Activated naive CD4-positive, alpha-beta T cell treated with anti-CD3 and anti-CD28 coated beads, Interleukin-2, amount 50 U/mL, for 24 hours (primary cell): ENCODE measurements around the gene SLC35E3.

Source experiments
- H3K27ac Mint-ChIP-seq: one replicate; pipeline ENCODE4 v1.8.0; 2021; ENCODE audit warnings: mild to moderate bottlenecking, mixed read lengths
- H3K27me3 Mint-ChIP-seq: one replicate; pipeline ENCODE4 v1.8.0; 2021; ENCODE audit warnings: mixed read lengths
- H3K36me3 Mint-ChIP-seq: one replicate; pipeline ENCODE4 v1.8.0; 2021; ENCODE audit warnings: mixed read lengths
- H3K4me1 Mint-ChIP-seq: one replicate; pipeline ENCODE4 v1.8.0; 2021; ENCODE audit warnings: mixed read lengths
- H3K4me3 Mint-ChIP-seq: one replicate; pipeline ENCODE4 v1.8.0; 2021; ENCODE audit warnings: mild to moderate bottlenecking, mixed read lengths
- H3K9me3 Mint-ChIP-seq: one replicate; pipeline ENCODE4 v1.8.0; 2021; ENCODE audit warnings: mixed read lengths

Gene SLC35E3

GRCh38 chr12:68785358-68785757, 39.4 kb downstream of the SLC35E3 start:
- Mint-ChIP-seq H3K27me3 (no peaks in the 10 kb centered on the region), H3K4me3 (no peak overlapping the region), H3K4me1 (no peaks in the 10 kb centered on the region), H3K9me3 (no peaks in the 10 kb centered on the region), H3K36me3 (peaks cover 5% of the 10 kb centered on the region), H3K27ac (no peak overlapping the region)

- H3K4me1 Mint-ChIP-seq: no peaks in the 10 kb centered on the region
- H3K27ac Mint-ChIP-seq: no peak overlapping the region
- H3K36me3 Mint-ChIP-seq: peaks cover 5% of the 10 kb centered on the region
- H3K9me3 Mint-ChIP-seq: no peaks in the 10 kb centered on the region
- H3K27me3 Mint-ChIP-seq: no peaks in the 10 kb centered on the region
- H3K4me3 Mint-ChIP-seq: no peak overlapping the region
Measured at GRCh38 chr12:68785823-68786222, 39.8 kb downstream of the SLC35E3 start.

- no peaks in the 10 kb centered on the region for H3K4me1 Mint-ChIP-seq
- H3K27ac Mint-ChIP-seq: no peak overlapping the region
- no peak overlapping the region for H3K4me3 Mint-ChIP-seq
- H3K27me3 Mint-ChIP-seq: no peaks in the 10 kb centered on the region
- peaks cover 3% of the 10 kb centered on the region for H3K36me3 Mint-ChIP-seq
- no peaks in the 10 kb centered on the region for H3K9me3 Mint-ChIP-seq
Measured at GRCh38 chr12:68786929-68787328, 41.0 kb downstream of the SLC35E3 start.

- H3K4me1 Mint-ChIP-seq: no peaks in the 10 kb centered on the region
- H3K27me3 Mint-ChIP-seq: no peaks in the 10 kb centered on the region
- H3K27ac Mint-ChIP-seq: no peak overlapping the region
Measured at GRCh38 chr12:68788554-68789143, 42.7 kb downstream of the SLC35E3 start.

GRCh38 chr12:68789144-68789878, 43.3 kb downstream of the SLC35E3 start:
- H3K4me3 Mint-ChIP-seq: no peak overlapping the region
- no peaks in the 10 kb centered on the region for H3K9me3 Mint-ChIP-seq
- no peaks in the 10 kb centered on the region for H3K36me3 Mint-ChIP-seq
- H3K27ac Mint-ChIP-seq: no peak overlapping the region
- no peaks in the 10 kb centered on the region for H3K27me3 Mint-ChIP-seq
- no peaks in the 10 kb centered on the region for H3K4me1 Mint-ChIP-seq

More at GRCh38 chr12:68788554-68789143, 42.7 kb downstream of the SLC35E3 start:
- Mint-ChIP-seq H3K36me3 (no peaks in the 10 kb centered on the region), H3K4me3 (no peak overlapping the region), H3K9me3 (no peaks in the 10 kb centered on the region)

- Mint-ChIP-seq H3K4me3 (no peak overlapping the region), H3K27ac (no peak overlapping the region), H3K4me1 (no peaks in the 10 kb centered on the region), H3K36me3 (no peaks in the 10 kb centered on the region), H3K27me3 (no peaks in the 10 kb centered on the region), H3K9me3 (no peaks in the 10 kb centered on the region)
Measured at GRCh38 chr12:68790081-68790951, 44.3 kb downstream of the SLC35E3 start.

- H3K4me3 Mint-ChIP-seq: no peak overlapping the region
- no peaks in the 10 kb centered on the region for H3K4me1 Mint-ChIP-seq
- no peak overlapping the region for H3K27ac Mint-ChIP-seq
- H3K27me3 Mint-ChIP-seq: no peaks in the 10 kb centered on the region
- H3K9me3 Mint-ChIP-seq: no peaks in the 10 kb centered on the region
- H3K36me3 Mint-ChIP-seq: no peaks in the 10 kb centered on the region
Measured at GRCh38 chr12:68790952-68791234, 44.9 kb downstream of the SLC35E3 start.

GRCh38 chr12:68791897-68792481, 46.0 kb downstream of the SLC35E3 start:
- H3K36me3 Mint-ChIP-seq: no peaks in the 10 kb centered on the region

GRCh38 chr12:68792952-68793351, 47.0 kb downstream of the SLC35E3 start:
- Mint-ChIP-seq H3K9me3 (no peaks in the 10 kb centered on the region), H3K36me3 (no peaks in the 10 kb centered on the region), H3K4me3 (no peak overlapping the region), H3K4me1 (no peaks in the 10 kb centered on the region), H3K27me3 (no peaks in the 10 kb centered on the region), H3K27ac (no peak overlapping the region)

More at GRCh38 chr12:68791897-68792481, 46.0 kb downstream of the SLC35E3 start:
- no peaks in the 10 kb centered on the region for H3K4me1 Mint-ChIP-seq
- H3K4me3 Mint-ChIP-seq: no peak overlapping the region
- H3K27ac Mint-ChIP-seq: no peak overlapping the region
- H3K9me3 Mint-ChIP-seq: no peaks in the 10 kb centered on the region
- no peaks in the 10 kb centered on the region for H3K27me3 Mint-ChIP-seq

GRCh38 chr12:68793436-68793835, 47.5 kb downstream of the SLC35E3 start:
- no peaks in the 10 kb centered on the region for H3K36me3 Mint-ChIP-seq
- H3K4me1 Mint-ChIP-seq: no peaks in the 10 kb centered on the region
- H3K9me3 Mint-ChIP-seq: no peaks in the 10 kb centered on the region
- no peak overlapping the region for H3K4me3 Mint-ChIP-seq
- H3K27me3 Mint-ChIP-seq: no peaks in the 10 kb centered on the region
- H3K27ac Mint-ChIP-seq: no peak overlapping the region

- no peaks in the 10 kb centered on the region for H3K4me1 Mint-ChIP-seq
- no peaks in the 10 kb centered on the region for H3K9me3 Mint-ChIP-seq
- no peak overlapping the region for H3K27ac Mint-ChIP-seq
- H3K36me3 Mint-ChIP-seq: no peaks in the 10 kb centered on the region
- H3K4me3 Mint-ChIP-seq: no peak overlapping the region
- H3K27me3 Mint-ChIP-seq: no peaks in the 10 kb centered on the region
Measured at GRCh38 chr12:68793975-68794652, 48.1 kb downstream of the SLC35E3 start.

GRCh38 chr12:68794653-68795251, 48.8 kb downstream of the SLC35E3 start:
- Mint-ChIP-seq H3K27ac (no peak overlapping the region), H3K4me3 (no peak overlapping the region), H3K27me3 (no peaks in the 10 kb centered on the region), H3K4me1 (no peaks in the 10 kb centered on the region), H3K9me3 (no peaks in the 10 kb centered on the region), H3K36me3 (no peaks in the 10 kb centered on the region)

- Mint-ChIP-seq H3K36me3 (no peaks in the 10 kb centered on the region), H3K27me3 (no peaks in the 10 kb centered on the region), H3K4me1 (no peaks in the 10 kb centered on the region), H3K4me3 (no peak overlapping the region), H3K9me3 (no peaks in the 10 kb centered on the region), H3K27ac (no peak overlapping the region)
Measured at GRCh38 chr12:68796399-68796798, 50.4 kb downstream of the SLC35E3 start.

- Mint-ChIP-seq H3K36me3 (no peaks in the 10 kb centered on the region), H3K27ac (no peak overlapping the region), H3K27me3 (no peaks in the 10 kb centered on the region), H3K4me1 (no peaks in the 10 kb centered on the region), H3K9me3 (no peaks in the 10 kb centered on the region), H3K4me3 (no peak overlapping the region)
Measured at GRCh38 chr12:68798882-68799234, 52.9 kb downstream of the SLC35E3 start.

- no peaks in the 10 kb centered on the region for H3K9me3 Mint-ChIP-seq
- no peaks in the 10 kb centered on the region for H3K27me3 Mint-ChIP-seq
- H3K4me1 Mint-ChIP-seq: no peaks in the 10 kb centered on the region
- no peak overlapping the region for H3K4me3 Mint-ChIP-seq
- no peak overlapping the region for H3K27ac Mint-ChIP-seq
- no peaks in the 10 kb centered on the region for H3K36me3 Mint-ChIP-seq
Measured at GRCh38 chr12:68800294-68800693, 54.3 kb downstream of the SLC35E3 start.
